HCT116 (cell line): ENCODE measurements around the gene SSRP1. TPM values are rescaled to one million over a fixed set of nuclear protein-coding genes. Genes with fewer than 3 reads are reported as not detected.

Experiments
- ATAC-seq: fragments of 200-7000 bp; cut with Tn5 transposase; 2 replicates; pipeline ENCODE4 v1.9.1; 2020; ENCODE audit warnings: mild to moderate bottlenecking, moderate library complexity
- BruUV-seq: library from RNA; stranded (reverse); fragments of 400-500 nt; replicated peaks from 2 replicates; lab custom pipeline; 2021; lab: Mats Ljungman, UMichigan
- CTCF ChIA-PET: fragments of 300-600 bp; sonication (Branson Sonifier 250); formaldehyde crosslinking; loops from one replicate; lab custom pipeline; 2021; ENCODE audit warnings: antibody characterized with exemption; lab: Charles Lee
- POLR2A ChIA-PET: fragments of 300-600, 350-600 bp; sonication (Branson Sonifier 250); formaldehyde crosslinking; loops from one replicate; lab custom pipeline; 2021; ENCODE audit warnings: antibody characterized with exemption; lab: Charles Lee
- RAD21 ChIA-PET, 2 experiments: fragments of 300-600 bp; sonication (Branson Sonifier 250); formaldehyde crosslinking; loops; one replicate each; lab custom pipeline; 2023; ENCODE audit warnings: low total read pairs in 2 of 2; ENCODE audit not compliant: uncharacterized antibody in 2 of 2, unreplicated experiment in 2 of 2, low non-redundant PET in 1 of 2; lab: Charles Lee
- DNase-seq: peaks from one replicate; pipeline ENCODE4 v3.0.0-alpha.2; 2010; ENCODE audit warnings: low read depth, low spot score
- H2AFZ ChIP-seq: fragments of 200-600 bp; shearing (Covaris generic), sonication (generic); 2 replicates; pipeline ENCODE4 v1.6.1; 2017; ENCODE audit warnings: low read depth, mixed run types, mixed read lengths, antibody characterized with exemption, low read length; ENCODE audit not compliant: poor library complexity, severe bottlenecking
- H3K27ac ChIP-seq: 2 replicates; pipeline ENCODE4 v1.5.1; 2012; ENCODE audit warnings: low read depth, low read length
- H3K27me3 ChIP-seq: fragments of 200-600 bp; sonication (generic); 2 replicates; pipeline ENCODE4 v1.6.1; 2016; ENCODE audit warnings: mixed run types, low read length, mixed read lengths; ENCODE audit not compliant: insufficient read depth
- H3K36me3 ChIP-seq, 2 experiments: fragments of 200-500 bp in 1 of 2; fragments of 200-600 bp in 1 of 2; sonication (Bioruptor generic) in 1 of 2; sonication (generic) in 1 of 2; 2 replicates each; pipeline versions ENCODE4 v1.5.1 to v1.6.1; 2014 to 2016; ENCODE audit warnings: low read length in 2 of 2, inconsistent platforms in 1 of 2, mixed read lengths in 1 of 2, mixed run types in 1 of 2; ENCODE audit not compliant: insufficient read depth in 2 of 2, control insufficient read depth in 1 of 2
- H3K4me1 ChIP-seq, 2 experiments: fragments of 200-600 bp in 1 of 2; sonication (generic) in 1 of 2; 2 replicates each; pipeline versions ENCODE4 v1.5.1 to v1.6.1; 2012 to 2017; ENCODE audit warnings: low read length in 2 of 2, inconsistent platforms in 1 of 2, mild to moderate bottlenecking in 1 of 2, mixed read lengths in 1 of 2, mixed run types in 1 of 2, moderate library complexity in 1 of 2; ENCODE audit not compliant: insufficient read depth in 2 of 2, control insufficient read depth in 1 of 2
- H3K4me2 ChIP-seq: fragments of 200-600 bp; sonication (generic); 2 replicates; pipeline ENCODE4 v1.6.1; 2017; ENCODE audit warnings: mixed run types, low read length, mixed read lengths
- H3K4me3 ChIP-seq, 2 experiments: fragments of 200-600 bp in 1 of 2; sonication (generic) in 1 of 2; replicated peaks in 1 of 2; 2 replicates each; pipeline ENCODE4 v1.5.1; 2011 to 2016; ENCODE audit warnings: low read length in 2 of 2, control low read depth in 1 of 2, low read depth in 1 of 2, mild to moderate bottlenecking in 1 of 2, mixed read lengths in 1 of 2, mixed run types in 1 of 2
- H3K79me2 ChIP-seq: fragments of 200-600 bp; sonication (generic); 2 replicates; pipeline ENCODE4 v1.6.1; 2017; ENCODE audit warnings: mild to moderate bottlenecking, mixed run types, low read length, moderate library complexity, mixed read lengths; ENCODE audit not compliant: insufficient read depth
- H3K9ac ChIP-seq: fragments of 200-600 bp; sonication (generic); 2 replicates; pipeline ENCODE4 v1.6.1; 2016; ENCODE audit warnings: low read length, mixed read lengths
- H3K9me2 ChIP-seq: fragments of 200-600 bp; sonication (generic), shearing (Covaris generic); 2 replicates; pipeline ENCODE4 v1.6.1; 2017; ENCODE audit warnings: mixed run types, mild to moderate bottlenecking, moderate library complexity; ENCODE audit not compliant: insufficient read depth
- H3K9me3 ChIP-seq, 2 experiments: fragments of 200-500 bp in 1 of 2; fragments of 200-600 bp in 1 of 2; sonication (Bioruptor generic) in 1 of 2; sonication (generic) in 1 of 2; 2 replicates each; pipeline ENCODE4 v1.6.1; 2014 to 2017; ENCODE audit warnings: low read length in 2 of 2, mixed read lengths in 2 of 2, inconsistent platforms in 1 of 2, low read depth in 1 of 2, mild to moderate bottlenecking in 1 of 2, mixed run types in 1 of 2, moderate library complexity in 1 of 2; ENCODE audit not compliant: control insufficient read depth in 1 of 2, insufficient read depth in 1 of 2
- H4K20me1 ChIP-seq: fragments of 200-600 bp; sonication (generic), shearing (Covaris generic); 2 replicates; pipeline ENCODE4 v1.6.1; 2017; ENCODE audit warnings: mixed run types, mild to moderate bottlenecking, moderate library complexity; ENCODE audit not compliant: insufficient read depth
- CBX3 ChIP-seq: IDR thresholded peaks from 2 replicates; pipeline ENCODE4 v1.6.1; 2012; ENCODE audit warnings: low read depth
- ELF1 ChIP-seq: IDR thresholded peaks from 2 replicates; pipeline ENCODE4 v1.6.1; 2012; ENCODE audit warnings: low read depth, borderline replicate concordance
- EZH2phosphoT487 ChIP-seq: fragments of 200-600 bp; IDR thresholded peaks from 2 replicates; pipeline ENCODE4 v1.6.1; 2018; ENCODE audit warnings: antibody characterized with exemption, borderline replicate concordance
- POLR2A ChIP-seq: IDR thresholded peaks from 2 replicates; pipeline ENCODE4 v1.7.0; 2011; ENCODE audit warnings: borderline replicate concordance; ENCODE audit not compliant: insufficient read depth, insufficient read length; ENCODE audit errors: extremely low read depth
- RAD21 ChIP-seq: IDR thresholded peaks from 2 replicates; pipeline ENCODE4 v1.6.1; 2012; ENCODE audit warnings: low read depth, mild to moderate bottlenecking
- SIN3A ChIP-seq: IDR thresholded peaks from 2 replicates; pipeline ENCODE4 v1.6.1; 2012; ENCODE audit warnings: low read depth
- SP1 ChIP-seq: IDR thresholded peaks from 2 replicates; pipeline ENCODE4 v1.6.1; 2012; ENCODE audit warnings: low read depth
- intact Hi-C: fragments of 100-400 bp; cut with micrococcal nuclease; formaldehyde crosslinking; loops from 2 replicates; pipeline ENCODE4 v1.10.0; 2022
- total RNA-seq: library from RNA; stranded (reverse); gene quantifications from one replicate; pipeline ENCODE4 v1.2.1, GENCODE V29; 2021; ENCODE audit not compliant: unreplicated experiment
- TF ChIP-seq, protein P1 (sequence below): IDR thresholded peaks from 2 replicates; pipeline ENCODE4 v1.6.1; 2011; ENCODE audit warnings: mild to moderate bottlenecking, low read length, moderate library complexity; ENCODE audit not compliant: insufficient replicate concordance; ENCODE audit errors: extremely low read depth
- TF ChIP-seq, protein P2 (sequence below): IDR thresholded peaks from 2 replicates; pipeline ENCODE4 v1.6.1; 2012; ENCODE audit warnings: low read depth
- TF ChIP-seq, protein P3 (sequence below): IDR thresholded peaks from 2 replicates; pipeline ENCODE4 v1.6.1; 2012

Gene SSRP1
- total RNA-seq, 1 experiment from 2014 or later = 260 TPM

DNA sequence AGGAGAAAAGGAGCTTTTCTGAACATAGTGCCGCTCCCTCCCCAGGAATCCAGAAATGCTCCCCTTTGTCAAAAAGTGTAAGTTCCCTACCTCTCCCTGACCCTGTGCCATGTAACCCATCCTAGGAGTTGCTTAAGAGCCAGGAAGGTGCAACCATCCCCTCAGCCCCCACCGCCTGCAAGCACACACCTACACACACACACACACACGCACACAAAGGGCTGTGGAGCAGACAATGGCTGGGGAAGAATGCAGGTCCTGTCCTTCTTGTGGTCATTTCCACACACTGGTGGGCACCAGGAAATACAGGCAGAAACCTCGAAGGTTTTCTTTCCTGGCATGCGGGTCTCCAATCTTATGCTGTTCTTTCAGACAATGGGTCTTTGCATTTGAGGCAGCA, 3.6 kb upstream of the SSRP1 start:
- ChIA-PET POLR2A (interaction anchor here (1.0 kb wide), 1 partner anchor 14 kb away, joined by 3 read pairs; no protein-coding TSS in a partner anchor), RAD21 (no interaction called here), CTCF (interaction anchor here (1.2 kb wide), 1 partner anchor 13 kb away, joined by 3 read pairs; no protein-coding TSS in a partner anchor)
- TF ChIP-seq CBX3 (no peak), POLR2A (no peak), RAD21 (no peak), ELF1 (no peak), EZH2phosphoT487 (no peak), SP1 (no peak), SIN3A (no peak)
- TF ChIP-seq, protein P1, sequence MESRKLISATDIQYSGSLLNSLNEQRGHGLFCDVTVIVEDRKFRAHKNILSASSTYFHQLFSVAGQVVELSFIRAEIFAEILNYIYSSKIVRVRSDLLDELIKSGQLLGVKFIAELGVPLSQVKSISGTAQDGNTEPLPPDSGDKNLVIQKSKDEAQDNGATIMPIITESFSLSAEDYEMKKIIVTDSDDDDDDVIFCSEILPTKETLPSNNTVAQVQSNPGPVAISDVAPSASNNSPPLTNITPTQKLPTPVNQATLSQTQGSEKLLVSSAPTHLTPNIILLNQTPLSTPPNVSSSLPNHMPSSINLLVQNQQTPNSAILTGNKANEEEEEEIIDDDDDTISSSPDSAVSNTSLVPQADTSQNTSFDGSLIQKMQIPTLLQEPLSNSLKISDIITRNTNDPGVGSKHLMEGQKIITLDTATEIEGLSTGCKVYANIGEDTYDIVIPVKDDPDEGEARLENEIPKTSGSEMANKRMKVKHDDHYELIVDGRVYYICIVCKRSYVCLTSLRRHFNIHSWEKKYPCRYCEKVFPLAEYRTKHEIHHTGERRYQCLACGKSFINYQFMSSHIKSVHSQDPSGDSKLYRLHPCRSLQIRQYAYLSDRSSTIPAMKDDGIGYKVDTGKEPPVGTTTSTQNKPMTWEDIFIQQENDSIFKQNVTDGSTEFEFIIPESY = no peak
- TF ChIP-seq, protein P2, sequence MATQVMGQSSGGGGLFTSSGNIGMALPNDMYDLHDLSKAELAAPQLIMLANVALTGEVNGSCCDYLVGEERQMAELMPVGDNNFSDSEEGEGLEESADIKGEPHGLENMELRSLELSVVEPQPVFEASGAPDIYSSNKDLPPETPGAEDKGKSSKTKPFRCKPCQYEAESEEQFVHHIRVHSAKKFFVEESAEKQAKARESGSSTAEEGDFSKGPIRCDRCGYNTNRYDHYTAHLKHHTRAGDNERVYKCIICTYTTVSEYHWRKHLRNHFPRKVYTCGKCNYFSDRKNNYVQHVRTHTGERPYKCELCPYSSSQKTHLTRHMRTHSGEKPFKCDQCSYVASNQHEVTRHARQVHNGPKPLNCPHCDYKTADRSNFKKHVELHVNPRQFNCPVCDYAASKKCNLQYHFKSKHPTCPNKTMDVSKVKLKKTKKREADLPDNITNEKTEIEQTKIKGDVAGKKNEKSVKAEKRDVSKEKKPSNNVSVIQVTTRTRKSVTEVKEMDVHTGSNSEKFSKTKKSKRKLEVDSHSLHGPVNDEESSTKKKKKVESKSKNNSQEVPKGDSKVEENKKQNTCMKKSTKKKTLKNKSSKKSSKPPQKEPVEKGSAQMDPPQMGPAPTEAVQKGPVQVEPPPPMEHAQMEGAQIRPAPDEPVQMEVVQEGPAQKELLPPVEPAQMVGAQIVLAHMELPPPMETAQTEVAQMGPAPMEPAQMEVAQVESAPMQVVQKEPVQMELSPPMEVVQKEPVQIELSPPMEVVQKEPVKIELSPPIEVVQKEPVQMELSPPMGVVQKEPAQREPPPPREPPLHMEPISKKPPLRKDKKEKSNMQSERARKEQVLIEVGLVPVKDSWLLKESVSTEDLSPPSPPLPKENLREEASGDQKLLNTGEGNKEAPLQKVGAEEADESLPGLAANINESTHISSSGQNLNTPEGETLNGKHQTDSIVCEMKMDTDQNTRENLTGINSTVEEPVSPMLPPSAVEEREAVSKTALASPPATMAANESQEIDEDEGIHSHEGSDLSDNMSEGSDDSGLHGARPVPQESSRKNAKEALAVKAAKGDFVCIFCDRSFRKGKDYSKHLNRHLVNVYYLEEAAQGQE = no peak
- TF ChIP-seq, protein P3, sequence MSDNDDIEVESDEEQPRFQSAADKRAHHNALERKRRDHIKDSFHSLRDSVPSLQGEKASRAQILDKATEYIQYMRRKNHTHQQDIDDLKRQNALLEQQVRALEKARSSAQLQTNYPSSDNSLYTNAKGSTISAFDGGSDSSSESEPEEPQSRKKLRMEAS = no peak
- Histone ChIP-seq H3K9me3 (no peaks in the 10 kb centered on the region), H3K79me2 (peaks cover 12% of the 10 kb centered on the region), H3K4me3 (no peak overlapping the region), H2AFZ (no peak overlapping the region), H3K27ac (no peak overlapping the region), H4K20me1 (no peaks in the 10 kb centered on the region), H3K4me1 (peaks cover 7 to 15% of the 10 kb centered on the region in 2 experiments; a peak in 3 of 4 replicates), H3K9me2 (no peaks in the 10 kb centered on the region), H3K4me2 (no peak overlapping the region), H3K27me3 (no peaks in the 10 kb centered on the region), H3K9ac (no peak overlapping the region), H3K36me3 (peaks cover 0 to 2% of the 10 kb centered on the region in 2 experiments; a peak in 1 of 4 replicates)
- DNase-seq (no peak), ATAC-seq (no peak)
- BruUV-seq = no TSS peak
- intact Hi-C loops = no loop called here
